H1 (cell line): ENCODE data around the gene ENDOD1. TPM values are rescaled to one million over a fixed set of nuclear protein-coding genes. Genes with fewer than 3 reads are reported as not detected.

Experiments used
- CTCF ChIA-PET: fragments of 300-600 bp; sonication (Branson Sonifier 250); formaldehyde crosslinking; loops from one replicate; lab custom pipeline; 2021; ENCODE audit not compliant: partially characterized antibody; lab: Charles Lee
- POLR2A ChIA-PET: fragments of 300-600 bp; sonication (Branson Sonifier 250); formaldehyde crosslinking; loops from one replicate; lab custom pipeline; 2021; ENCODE audit warnings: inconsistent platforms; ENCODE audit not compliant: partially characterized antibody; lab: Charles Lee
- DNase-seq, 2 experiments: peaks; one replicate each; pipeline versions ENCODE4 v3.0.0 to v3.0.0-alpha.2; 2010 to 2022; ENCODE audit warnings: low spot score in 2 of 2, low read depth in 1 of 2, mixed read lengths in 1 of 2
- FAIRE-seq: peaks from 2 replicates; lab custom pipeline; 2011; peaks lifted over from hg19 to GRCh38; lab: Jason Lieb, UNC
- H2AFZ ChIP-seq: 2 replicates; pipeline ENCODE4 v1.8.1; 2012; ENCODE audit warnings: low read length, inconsistent platforms
- H2AK5ac ChIP-seq: 2 replicates; pipeline ENCODE4 v1.6.1; 2013; ENCODE audit warnings: low read depth, low read length
- H2BK120ac ChIP-seq: replicated peaks from 2 replicates; pipeline ENCODE3; 2013; ENCODE audit warnings: low read depth, low read length, inconsistent platforms
- H2BK12ac ChIP-seq: 2 replicates; pipeline ENCODE4 v1.6.1; 2013; ENCODE audit warnings: low read depth, low read length
- H2BK15ac ChIP-seq: 2 replicates; pipeline ENCODE4 v1.6.1; 2013; ENCODE audit warnings: low read length
- H2BK20ac ChIP-seq: 2 replicates; pipeline ENCODE4 v1.6.1; 2013; ENCODE audit warnings: low read length
- H2BK5ac ChIP-seq: 2 replicates; pipeline ENCODE4 v1.6.1; 2013; ENCODE audit warnings: low read depth, low read length
- H3K14ac ChIP-seq: 2 replicates; pipeline ENCODE4 v1.6.1; 2013; ENCODE audit warnings: inconsistent platforms; ENCODE audit not compliant: insufficient read length
- H3K18ac ChIP-seq: 2 replicates; pipeline ENCODE4 v1.6.1; 2013; ENCODE audit warnings: low read length; ENCODE audit errors: extremely low read depth
- H3K23ac ChIP-seq: 2 replicates; pipeline ENCODE4 v1.6.1; 2013; ENCODE audit warnings: inconsistent platforms; ENCODE audit not compliant: insufficient read length
- H3K23me2 ChIP-seq: 2 replicates; pipeline ENCODE4 v1.6.1; 2013; ENCODE audit warnings: low read depth, low read length
- H3K27ac ChIP-seq: 2 replicates; pipeline ENCODE4 v1.6.1; 2011; ENCODE audit warnings: low read depth, low read length, inconsistent platforms
- H3K27me3 ChIP-seq, 4 experiments: replicated peaks in 1 of 4; 1 replicate in 1 of 4; 2 replicates in 3 of 4; pipeline versions ENCODE4 v1.6.1 to v1.8.1; 2011 to 2013; ENCODE audit warnings: low read length in 3 of 4, mild to moderate bottlenecking in 3 of 4, inconsistent platforms in 2 of 4, mixed read lengths in 2 of 4, moderate library complexity in 1 of 4; ENCODE audit not compliant: control insufficient read depth in 3 of 4, insufficient read depth in 3 of 4; ENCODE audit errors: extremely low read depth in 1 of 4
- H3K36me3 ChIP-seq, 4 experiments: 2 replicates each; pipeline versions ENCODE4 v1.6.1 to v1.8.1; 2011 to 2013; ENCODE audit warnings: mild to moderate bottlenecking in 4 of 4, low read length in 3 of 4, moderate library complexity in 2 of 4, control low read depth in 1 of 4, inconsistent platforms in 1 of 4; ENCODE audit not compliant: insufficient read depth in 4 of 4, control insufficient read depth in 2 of 4
- H3K4ac ChIP-seq: replicated peaks from 2 replicates; pipeline ENCODE3; 2013; ENCODE audit warnings: low read length, low read depth, mixed read lengths, inconsistent platforms; ENCODE audit not compliant: insufficient read length
- H3K4me1 ChIP-seq, 4 experiments: replicated peaks in 1 of 4; 1 replicate in 1 of 4; 2 replicates in 3 of 4; pipeline versions ENCODE4 v1.6.1 to v1.8.1; 2011 to 2013; ENCODE audit warnings: low read length in 3 of 4, inconsistent platforms in 2 of 4, mixed read lengths in 1 of 4; ENCODE audit not compliant: insufficient read depth in 4 of 4, control insufficient read depth in 3 of 4
- H3K4me2 ChIP-seq, 2 experiments: 2 replicates each; pipeline versions ENCODE4 v1.6.1 to v1.8.1; 2011 to 2013; ENCODE audit warnings: low read depth in 2 of 2, low read length in 2 of 2, control low read depth in 1 of 2, inconsistent platforms in 1 of 2, mild to moderate bottlenecking in 1 of 2; ENCODE audit not compliant: insufficient read depth in 1 of 2
- H3K4me3 ChIP-seq, 4 experiments: fragments of 200-600, 300-600 bp in 1 of 4; sonication (generic), shearing (Covaris generic), sonication (Bioruptor Twin) in 1 of 4; 2 replicates each; pipeline versions ENCODE4 v1.5.1 to v1.8.1; 2011 to 2016; ENCODE audit warnings: low read length in 4 of 4, low read depth in 3 of 4, control low read depth in 2 of 4, inconsistent platforms in 2 of 4, mild to moderate bottlenecking in 2 of 4, mixed read lengths in 1 of 4, moderate library complexity in 1 of 4; ENCODE audit not compliant: insufficient read depth in 2 of 4; ENCODE audit errors: extremely low read depth in 1 of 4
- H3K56ac ChIP-seq: replicated peaks from 2 replicates; pipeline ENCODE3; 2013; ENCODE audit warnings: low read depth, mild to moderate bottlenecking, mixed read lengths, low read length, inconsistent platforms; ENCODE audit not compliant: insufficient read length
- H3K79me1 ChIP-seq: 2 replicates; pipeline ENCODE4 v1.6.1; 2013; ENCODE audit warnings: low read depth, low read length, control low read depth
- H3K79me2 ChIP-seq, 2 experiments: 2 replicates each; pipeline versions ENCODE4 v1.6.1 to v1.8.1; 2012 to 2013; ENCODE audit warnings: low read length in 2 of 2, mild to moderate bottlenecking in 2 of 2, inconsistent platforms in 1 of 2; ENCODE audit not compliant: insufficient read depth in 2 of 2, control insufficient read depth in 1 of 2
- H3K9ac ChIP-seq, 4 experiments: replicated peaks in 1 of 4; 1 replicate in 1 of 4; 2 replicates in 3 of 4; pipeline versions ENCODE4 v1.6.1 to v1.8.1; 2011 to 2013; ENCODE audit warnings: low read depth in 3 of 4, low read length in 3 of 4, control low read depth in 2 of 4, mild to moderate bottlenecking in 2 of 4, moderate library complexity in 2 of 4, inconsistent platforms in 1 of 4; ENCODE audit errors: extremely low read depth in 1 of 4
- H3K9me3 ChIP-seq, 2 experiments: 2 replicates each; pipeline versions ENCODE4 v1.6.1 to v1.8.1; 2012 to 2013; ENCODE audit warnings: mild to moderate bottlenecking in 2 of 2, moderate library complexity in 2 of 2, control low read depth in 1 of 2, inconsistent platforms in 1 of 2, low read depth in 1 of 2, low read length in 1 of 2, mixed read lengths in 1 of 2; ENCODE audit not compliant: insufficient read depth in 2 of 2
- H4K20me1 ChIP-seq, 2 experiments: replicated peaks in 1 of 2; 2 replicates each; pipeline versions ENCODE3 to v1.8.1; 2011 to 2013; ENCODE audit warnings: inconsistent platforms in 2 of 2, low read length in 2 of 2, mild to moderate bottlenecking in 1 of 2; ENCODE audit not compliant: insufficient read depth in 2 of 2, control insufficient read depth in 1 of 2
- H4K5ac ChIP-seq: 2 replicates; pipeline ENCODE4 v1.6.1; 2013; ENCODE audit warnings: low read length, low read depth, mixed read lengths, inconsistent platforms; ENCODE audit not compliant: insufficient read length
- H4K8ac ChIP-seq: 2 replicates; pipeline ENCODE4 v1.8.0; 2013; ENCODE audit warnings: mild to moderate bottlenecking, moderate library complexity, low read length, inconsistent platforms; ENCODE audit not compliant: insufficient read depth; ENCODE audit errors: extremely low read depth
- H4K91ac ChIP-seq: replicated peaks from 2 replicates; pipeline ENCODE3; 2013; ENCODE audit warnings: low read length, mixed read lengths, inconsistent platforms; ENCODE audit not compliant: insufficient read length
- POLR2AphosphoS5 ChIP-seq: IDR thresholded peaks from 2 replicates; pipeline ENCODE4 v1.6.1; 2011; ENCODE audit warnings: low read depth, low read length
- TEAD4 ChIP-seq: IDR thresholded peaks from 2 replicates; pipeline ENCODE4 v1.6.1; 2012; ENCODE audit warnings: low read depth, low read length, inconsistent platforms, mixed read lengths
- YY1 ChIP-seq: IDR thresholded peaks from 2 replicates; pipeline ENCODE4 v1.6.1; 2011; ENCODE audit warnings: low read depth, mild to moderate bottlenecking, low read length
- WGBS, 2 experiments: shearing (Covaris generic) in 1 of 2; methylation state at CpG; one replicate each; pipeline versions ENCODE4 v1.1.6 to v1.1.7; 2013 to 2015; ENCODE audit warnings: low lambda C conversion rate in 2 of 2, mixed read lengths in 2 of 2, inconsistent platforms in 1 of 2, low coverage in 1 of 2, missing lambda C conversion rate in 1 of 2; ENCODE audit not compliant: insufficient replicate concordance in 2 of 2, insufficient coverage in 1 of 2, insufficient read length in 1 of 2; ENCODE audit errors: extremely low coverage in 1 of 2, missing lambda C conversion rate in 1 of 2; 5-methylcytosine and 5-hydroxymethylcytosine counted together
- polyA plus RNA-seq, 7 experiments: library from polyadenylated mRNA; depleted of rRNA in 3 of 7; stranded (reverse) in 5 of 7; unstranded in 2 of 7; fragments of >200 nt in 5 of 7; fragments of 200-250 nt in 2 of 7; gene quantifications; 1 replicate in 5 of 7; 2 replicates in 1 of 7; 4 replicates in 1 of 7; pipeline versions ENCODE4 v1.2.1 to v1.2.3, GENCODE V29; 2011 to 2013; ENCODE audit warnings: missing spikeins in 2 of 7, mixed read lengths in 2 of 7
- total RNA-seq: library from RNA; stranded (reverse); fragmentation: NEBNext Ultra II Directional; extraction: Animal tissue kit (Norgen Biotek cat#: 25700); gene quantifications from 2 replicates; pipeline ENCODE4 v1.2.1, GENCODE V29; 2021

The ENDOD1 gene
- total and polyA plus RNA-seq, 2 of the 8 experiments (the other 6 are each of a cell fraction or from before 2014, with no cell fraction given): 1.2 to 2.5 TPM

GRCh38 chr11:95156916-95157541 lies 67.4 kb downstream of the ENDOD1 start:
- Histone ChIP-seq H4K5ac (no peak overlapping the region), H4K91ac (no peak overlapping the region), H3K9ac (no peak overlapping the region), H3K9me3 (no peaks in the 10 kb centered on the region; a peak in 1 of 4 replicates), H3K4me3 (no peak overlapping the region), H2BK12ac (no peak overlapping the region), H3K56ac (no peak overlapping the region), H4K20me1 (no peaks in the 10 kb centered on the region), H2AK5ac (no peak overlapping the region), H4K8ac (no peak overlapping the region), H2BK15ac (no peak overlapping the region), H3K4ac (no peak overlapping the region), H3K18ac (no peak overlapping the region), H2BK5ac (no peak overlapping the region), H2AFZ (no peak overlapping the region), H3K36me3 (no peaks in the 10 kb centered on the region), H3K79me2 (no peaks in the 10 kb centered on the region), H3K79me1 (no peaks in the 10 kb centered on the region), H3K4me2 (no peak overlapping the region), H2BK120ac (no peak overlapping the region), H2BK20ac (no peak overlapping the region), H3K4me1 (no peaks in the 10 kb centered on the region), H3K14ac (no peak overlapping the region), H3K23me2 (no peaks in the 10 kb centered on the region), H3K27ac (no peak overlapping the region), H3K23ac (no peak overlapping the region), H3K27me3 (no peaks in the 10 kb centered on the region)
- TF ChIP-seq POLR2AphosphoS5 (no peak), TEAD4 (no peak), YY1 (no peak)
- WGBS, 2 experiments: 89% methylated on average over 7 of the region's 7 CpGs; no CpG with 5 or more reads in 1 of the 2 experiments
- CTCF ChIA-PET: interaction anchor here (0.6 to 17.5 kb wide), 16 partner anchors 12 to 607 kb away, joined by 3 to 407 read pairs (median 4); partner anchors contain the start of gene SESN3
- no peak for FAIRE-seq
- POLR2A ChIA-PET: interaction anchor here (0.6 kb wide), 1 partner anchor 971 kb away, joined by 3 read pairs; no protein-coding TSS in a partner anchor
- DNase-seq: no peak
